Measurements from ENCODE around the gene CDO1.

DNA sequence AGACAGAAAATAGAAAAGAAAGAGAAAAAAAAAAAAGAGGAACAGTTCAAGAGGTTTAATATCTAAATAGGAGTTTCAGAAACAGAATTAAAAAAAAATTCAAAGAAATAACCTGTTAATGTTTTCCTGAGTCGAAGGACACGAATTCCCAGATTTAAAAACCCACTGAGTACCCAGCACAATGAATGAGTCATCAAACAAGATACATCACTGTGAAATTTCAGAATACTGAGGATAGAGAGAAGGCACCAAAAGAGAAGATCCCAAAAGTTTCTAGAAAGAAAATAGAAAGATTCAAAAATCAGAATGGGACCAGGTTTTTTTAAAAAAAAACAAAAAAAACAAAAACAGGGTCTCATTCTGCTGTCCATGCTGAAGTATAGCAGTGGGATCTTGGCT is 8.8 kb downstream of the CDO1 start:
- TF ChIP-seq CTCF (IDR thresholded peaks at IDR 0.05) (no peak), EZH2 (IDR thresholded peaks at IDR 0.05) (no peak), EZH2phosphoT487 (IDR thresholded peaks at IDR 0.05) (no peak)
